HG03064 (cell line): ENCODE results near the gene KCNIP4.

Source experiments
- ATAC-seq: cut with Tn5 transposase; IDR thresholded peaks from one replicate; pipeline ENCODE4 v1.9.1; 2021; ENCODE audit warnings: low read depth; ENCODE audit not compliant: unreplicated experiment

The KCNIP4 gene

GRCh38 chr4:21514022-21514694, 434.4 kb downstream of the KCNIP4 start:
- no peak for ATAC-seq

- ATAC-seq, result no peak
Observed at GRCh38 chr4:21512353-21512752, 436.2 kb downstream of the KCNIP4 start.

DNA sequence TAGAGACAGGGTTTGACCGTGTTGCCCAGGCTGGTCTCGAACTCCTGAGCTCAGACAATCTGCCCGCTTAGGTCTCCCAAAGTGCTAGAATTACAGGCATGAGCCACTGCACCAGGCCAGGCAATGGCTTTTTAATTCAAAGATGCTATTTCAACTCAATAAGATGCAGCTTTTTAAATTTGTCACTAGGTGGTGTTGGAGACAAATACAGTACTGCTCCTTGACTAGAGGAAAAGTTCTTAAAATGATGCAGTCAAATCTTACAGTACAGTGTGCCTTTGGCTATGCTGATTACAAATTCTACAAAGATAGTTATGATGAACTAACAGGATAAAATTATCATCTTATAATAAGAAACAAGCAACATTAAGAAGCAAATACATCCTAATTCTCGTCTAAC, 441.1 kb downstream of the KCNIP4 start:
- ATAC-seq, result no peak

DNA sequence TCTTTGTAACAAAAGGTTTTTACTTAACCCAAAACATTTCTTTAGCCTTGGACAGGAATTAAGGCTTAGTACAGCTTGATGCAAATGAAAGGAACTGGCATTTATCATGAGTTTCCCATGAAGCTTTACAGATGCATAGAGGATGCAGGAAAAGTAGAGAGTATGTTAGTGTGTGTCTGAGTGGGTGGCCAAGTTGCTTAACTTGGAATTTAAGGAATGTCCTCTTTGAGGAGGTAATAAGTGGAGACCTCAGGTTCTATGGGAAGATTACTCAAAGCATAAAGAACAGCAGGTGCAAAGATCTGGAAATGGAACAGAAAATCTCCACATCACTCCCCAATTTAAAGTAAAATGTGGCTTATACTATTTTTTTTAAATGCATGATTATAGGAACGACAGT, 457.9 kb downstream of the KCNIP4 start:
- no peak for ATAC-seq

GRCh38 chr4:21476757-21477156, 471.8 kb downstream of the KCNIP4 start:
- no peak for ATAC-seq

GRCh38 chr4:21474195-21474594, 474.4 kb downstream of the KCNIP4 start:
- ATAC-seq, result no peak

DNA sequence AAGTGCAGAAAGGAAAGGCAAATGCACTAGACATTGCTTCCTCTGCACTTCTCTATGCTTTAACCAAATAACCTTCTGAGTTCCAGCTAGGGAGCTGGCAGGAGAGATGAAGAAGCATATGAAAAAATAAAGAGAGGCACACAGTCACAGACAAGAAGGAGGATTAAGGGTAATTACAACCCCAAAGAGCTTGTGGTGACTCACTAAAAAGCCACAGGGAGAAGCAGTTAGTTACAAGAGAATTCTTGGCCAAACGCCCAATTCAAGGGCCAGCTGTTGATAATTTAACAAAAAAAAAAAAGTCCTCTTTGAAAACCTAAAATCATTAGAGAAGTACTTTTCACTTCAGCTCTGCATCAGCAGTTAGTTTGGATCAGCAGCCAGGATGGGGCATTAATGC, 478.0 kb downstream of the KCNIP4 start:
- ATAC-seq, result no peak

DNA sequence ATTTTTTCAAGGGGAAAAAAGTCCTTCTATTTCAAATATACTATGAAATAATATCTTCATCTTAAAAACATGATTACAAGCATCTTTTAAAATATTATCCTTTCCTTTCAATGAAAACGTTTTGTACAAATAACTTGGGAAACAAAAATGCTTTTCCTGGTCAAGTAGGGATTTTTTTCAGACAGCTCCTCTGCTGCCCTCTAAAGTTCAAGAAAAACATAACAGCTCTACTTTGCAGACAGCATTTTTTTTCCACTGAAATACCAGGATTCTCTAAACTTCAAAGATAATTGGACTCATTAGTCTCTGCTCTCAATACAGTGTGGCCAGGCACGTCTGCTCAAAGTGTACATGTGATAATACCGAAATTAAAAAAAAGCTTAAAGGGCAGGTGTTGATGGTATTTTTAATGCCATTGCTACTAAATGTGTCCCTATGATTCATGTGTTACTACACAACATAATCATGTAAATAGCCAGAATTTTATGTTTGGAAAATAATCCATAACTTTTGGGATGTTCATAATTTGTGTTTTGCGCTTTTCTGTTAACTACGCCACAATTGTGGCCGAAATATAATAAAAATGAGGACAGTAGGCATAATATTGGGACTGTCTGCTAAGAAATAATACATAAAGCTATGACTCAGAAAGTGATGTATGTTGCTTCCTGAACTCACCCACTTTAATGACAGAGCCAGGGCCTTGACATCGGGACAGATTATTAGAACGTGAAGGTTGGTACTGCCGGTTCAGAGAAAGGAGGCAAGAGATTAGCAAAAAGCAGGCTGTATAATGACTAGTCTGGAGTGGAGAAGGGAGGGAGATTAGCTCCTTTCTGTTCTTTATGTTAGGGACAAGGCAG, 478.9 kb downstream of the KCNIP4 start:
- ATAC-seq, result no peak

DNA sequence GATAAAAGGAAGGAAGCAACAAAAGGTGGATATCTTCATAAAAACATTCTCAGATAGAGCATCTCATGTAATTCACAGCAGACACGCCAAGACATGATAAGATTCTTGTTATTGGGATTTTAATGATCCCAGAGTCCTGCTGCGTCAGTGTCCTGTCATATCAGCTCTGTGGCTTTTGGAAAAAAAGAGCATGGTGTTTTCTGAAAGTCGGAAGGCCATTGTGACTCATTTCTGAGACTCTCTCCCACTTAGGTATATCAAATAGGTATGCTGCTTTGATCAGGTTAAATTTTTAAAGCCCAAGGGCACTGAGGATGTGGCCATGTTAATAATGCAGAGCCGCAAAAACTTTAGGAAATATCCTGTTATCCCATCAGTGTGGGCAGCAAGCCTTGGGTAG, 481.0 kb downstream of the KCNIP4 start:
- no peak for ATAC-seq

DNA sequence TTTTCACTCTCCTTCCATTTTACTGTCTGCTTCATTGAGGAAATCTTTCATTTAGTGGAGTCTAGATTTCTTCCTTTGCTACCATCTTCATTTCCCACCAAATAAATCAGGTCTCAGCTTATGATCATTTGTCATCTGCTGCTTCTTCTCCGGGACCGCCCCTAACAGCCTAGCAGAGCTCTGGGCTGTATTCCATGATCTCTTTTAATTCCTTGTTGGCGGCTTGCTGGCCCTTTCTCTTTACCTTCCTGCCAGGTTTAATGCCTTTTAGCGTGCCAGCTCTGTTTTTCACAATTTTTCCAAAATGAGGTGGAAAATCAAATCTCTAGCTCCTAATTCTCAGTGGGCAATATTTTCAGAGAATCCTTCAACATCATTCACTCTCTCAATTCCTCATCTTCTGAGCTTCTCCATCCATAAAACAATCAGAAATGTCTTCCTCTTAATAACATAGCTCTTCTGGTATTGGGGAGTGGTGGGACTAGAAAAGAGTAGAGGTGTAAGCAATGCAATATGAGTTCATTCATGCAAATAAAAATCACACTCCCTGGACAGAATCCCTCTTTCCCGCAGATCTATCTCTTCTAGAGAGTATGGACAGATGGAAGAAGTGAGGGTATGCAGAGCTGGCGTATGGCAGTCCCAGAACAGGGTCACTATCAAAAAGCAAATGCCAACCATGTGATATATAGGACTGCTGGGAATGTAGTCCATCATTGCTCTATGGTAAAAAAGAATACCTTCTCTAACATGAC, 491.3 kb downstream of the KCNIP4 start:
- no peak for ATAC-seq

DNA sequence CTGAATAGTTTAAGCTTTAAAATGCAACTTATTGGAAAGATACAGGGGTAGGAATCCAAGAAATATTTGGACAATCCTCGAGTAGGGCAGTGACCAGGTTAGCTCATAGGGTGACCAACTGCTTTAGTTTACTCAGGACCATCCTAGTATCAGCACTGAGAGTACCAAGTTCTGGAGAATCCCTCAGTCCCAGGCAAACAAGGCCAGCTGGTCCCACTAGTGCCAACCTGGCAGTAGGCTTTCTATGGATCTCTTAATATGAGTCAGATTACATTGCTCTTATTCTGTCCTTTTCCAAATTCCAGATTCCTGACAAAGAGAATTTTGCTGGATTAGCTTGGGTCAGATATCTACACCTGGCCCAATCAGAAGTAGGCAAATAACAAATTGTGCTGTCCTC, 493.7 kb downstream of the KCNIP4 start:
- ATAC-seq, result no peak

GRCh38 chr4:21454201-21454600, 494.4 kb downstream of the KCNIP4 start:
- ATAC-seq, result no peak

- no peak for ATAC-seq
Observed at GRCh38 chr4:21452931-21453330, 495.6 kb downstream of the KCNIP4 start.

DNA sequence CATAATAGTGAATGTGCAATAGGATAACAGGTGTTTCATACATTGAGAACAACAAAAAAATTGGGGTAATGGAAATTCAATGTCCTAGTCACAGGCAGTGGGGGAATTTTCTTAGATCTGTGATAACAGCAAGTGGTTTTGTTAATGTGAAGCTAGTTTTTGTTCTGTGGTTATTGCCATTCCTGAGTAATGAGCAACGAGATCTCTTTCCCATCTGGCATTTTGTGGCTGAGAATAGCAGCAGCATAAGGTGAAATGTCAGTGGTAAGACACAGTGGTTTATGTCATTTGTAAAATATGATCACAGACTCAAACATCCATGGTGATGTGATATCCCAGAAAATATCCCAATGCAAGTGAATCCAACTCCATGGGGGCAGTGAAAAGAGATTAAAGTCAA, 497.5 kb downstream of the KCNIP4 start:
- ATAC-seq, result no peak

DNA sequence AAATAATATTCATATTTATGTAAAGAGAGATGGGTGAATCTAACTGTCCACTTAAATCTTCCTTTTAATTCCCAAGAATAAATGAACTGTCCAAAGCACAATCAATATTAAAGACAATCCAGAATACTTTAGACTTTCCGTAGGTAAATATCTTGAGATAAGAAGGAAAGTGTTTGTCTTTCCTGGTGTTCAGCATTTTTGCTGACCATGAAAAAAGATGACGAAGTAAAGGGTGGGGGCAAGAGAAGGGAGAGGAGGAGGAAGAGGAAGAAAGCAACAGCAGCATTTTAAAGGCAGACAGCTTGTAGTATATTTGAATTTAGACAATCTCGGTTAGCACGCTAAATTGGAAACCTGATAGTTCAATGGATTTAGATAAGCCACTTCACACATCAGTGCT, 498.2 kb downstream of the KCNIP4 start:
- ATAC-seq, result no peak

DNA sequence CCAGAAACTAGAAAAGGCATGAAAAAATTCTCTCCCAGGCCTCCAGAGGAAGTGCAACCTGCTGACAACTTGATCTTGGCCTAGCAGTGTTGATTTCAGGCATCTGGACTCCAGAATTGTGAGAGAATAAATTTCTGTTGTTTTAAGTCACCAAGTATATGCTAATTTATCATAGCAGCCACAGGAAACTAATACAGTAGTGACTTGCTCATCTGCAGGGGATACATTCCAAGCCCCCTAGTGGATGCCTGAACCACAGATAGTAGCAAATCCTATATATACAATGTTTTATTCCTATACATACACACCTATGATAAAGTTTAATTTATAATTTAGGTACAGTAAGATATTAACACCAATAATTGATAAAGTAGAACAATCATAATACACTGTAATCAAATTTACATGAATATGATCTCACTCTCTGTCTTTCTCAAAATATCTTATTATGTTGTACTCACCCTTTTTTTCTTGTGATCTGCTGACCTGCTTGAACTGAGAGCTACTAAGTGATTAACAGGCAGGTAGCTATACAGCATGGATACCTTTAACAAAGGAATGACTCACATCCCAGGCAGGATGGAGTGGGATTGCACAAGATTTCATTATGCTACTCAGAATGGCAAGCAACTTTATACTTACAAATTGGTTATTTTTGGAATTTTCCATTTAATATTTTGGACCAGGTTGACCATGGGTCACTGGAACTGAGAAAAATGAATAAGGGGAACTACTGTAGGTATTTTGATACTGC, 501.1 kb downstream of the KCNIP4 start:
- no peak for ATAC-seq

GRCh38 chr4:21420166-21420565, 528.4 kb downstream of the KCNIP4 start:
- no peak for ATAC-seq

GRCh38 chr4:21415728-21416127, 532.8 kb downstream of the KCNIP4 start:
- ATAC-seq, result no peak

- no peak for ATAC-seq
Observed at GRCh38 chr4:21413807-21414370, 534.7 kb downstream of the KCNIP4 start.

GRCh38 chr4:21411086-21411485, 537.5 kb downstream of the KCNIP4 start:
- ATAC-seq, result no peak
